OCI-M1 (cell line): Measurements from ENCODE around the gene RPL22.
"Not testable (repeated sequence)": the region's sequence is repeated elsewhere in the genome, so short reads cannot be mapped to it uniquely, and the experiment has no call there.

ENCODE experiments used
- DNase-seq: peaks from one replicate; lab custom pipeline; 2025; lab: John Stamatoyannopoulos, UW

The RPL22 gene

GRCh38 chr1:6233376-6233775 lies 34.0 kb upstream of the RPL22 start:
- DNase-seq, result no peak

GRCh38 chr1:6225651-6226050 lies 26.3 kb upstream of the RPL22 start:
- DNase-seq, result no peak

DNA sequence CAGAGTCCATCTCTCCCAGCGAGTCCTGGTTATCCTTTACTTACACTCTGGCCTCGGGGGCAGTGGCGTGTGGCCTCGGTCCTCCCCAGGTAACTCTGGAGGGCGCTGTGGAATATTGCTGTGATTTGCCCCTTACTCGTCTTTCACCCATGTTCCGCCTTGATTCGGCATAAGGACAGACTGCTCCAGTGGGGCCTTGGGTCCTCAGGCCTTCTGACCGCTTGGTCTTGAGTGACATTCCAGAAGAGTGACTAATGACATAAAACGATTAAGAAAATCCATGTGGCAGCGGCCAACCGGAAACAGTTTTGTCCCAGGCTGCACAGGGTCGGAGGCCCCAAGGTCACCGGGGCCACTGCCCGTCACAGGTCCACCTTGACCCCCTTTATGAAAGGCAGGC lies 25.3 kb upstream of the RPL22 start:
- DNase-seq, result no peak

DNA sequence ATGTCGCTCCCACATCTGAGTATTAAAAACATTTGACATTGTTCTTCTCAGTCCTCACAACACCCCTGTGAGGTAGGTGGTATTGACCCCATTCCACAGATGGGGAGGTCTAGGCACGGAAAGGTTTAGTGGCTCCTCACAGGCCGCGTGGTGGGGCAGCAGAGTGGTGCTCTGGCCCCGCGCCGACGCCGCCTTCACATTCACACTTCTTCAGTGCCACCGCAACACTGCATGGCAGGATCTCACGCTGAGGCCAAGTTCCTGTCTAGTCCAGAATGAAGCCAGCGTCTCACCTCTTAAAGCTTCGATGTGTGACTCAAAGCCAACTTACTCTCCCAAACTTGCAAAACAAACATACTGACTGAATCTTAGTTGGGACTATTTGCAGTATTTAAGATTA lies 24.2 kb upstream of the RPL22 start:
- no peak for DNase-seq

DNA sequence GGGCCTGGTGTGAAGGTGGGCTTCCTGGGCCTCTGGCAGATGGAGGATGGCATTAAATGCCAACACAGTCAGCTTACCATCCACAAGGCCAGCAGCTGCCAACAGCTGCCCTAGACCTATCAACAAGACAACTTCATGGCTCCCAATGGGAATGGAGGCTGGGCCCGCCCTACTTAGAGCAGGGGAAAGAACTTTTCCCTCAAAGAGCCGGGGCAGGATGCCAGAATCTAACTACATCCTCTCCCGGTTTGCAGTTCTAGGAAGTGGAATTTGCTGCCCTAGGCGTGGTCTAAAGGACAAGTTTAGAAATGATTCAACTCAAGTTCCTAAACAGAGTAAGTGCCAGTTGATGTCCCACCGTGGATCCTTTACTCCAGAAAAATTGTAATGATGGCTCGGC lies 23.2 kb upstream of the RPL22 start:
- no peak for DNase-seq

- DNase-seq, result no peak
These were observed 21.9 kb upstream of the RPL22 start for GRCh38 chr1:6221210-6221784.

GRCh38 chr1:6220236-6220635 lies 20.8 kb upstream of the RPL22 start:
- no peak for DNase-seq

DNA sequence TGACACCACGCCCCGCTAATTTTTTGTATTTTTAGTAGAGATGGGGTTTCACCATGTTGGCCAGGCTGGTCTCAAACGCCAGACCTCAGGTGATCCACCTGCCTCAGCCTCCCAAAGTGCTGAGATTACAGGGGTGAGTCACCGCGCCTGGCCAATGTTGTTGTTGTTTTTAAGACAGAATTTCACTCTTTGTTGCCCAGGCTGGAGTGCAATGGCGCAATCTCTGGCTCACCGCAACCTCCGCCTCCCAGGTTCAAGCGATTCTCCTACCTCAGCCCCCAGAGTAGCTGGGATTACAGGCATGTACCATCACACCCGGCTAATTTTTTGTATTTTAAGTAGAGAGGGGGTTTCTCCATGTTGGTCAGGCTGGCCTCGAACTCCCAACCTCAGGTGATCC lies 20.2 kb upstream of the RPL22 start:
- DNase-seq, result not testable (repeated sequence)

GRCh38 chr1:6218375-6219164 lies 19.2 kb upstream of the RPL22 start:
- DNase-seq, result no peak

DNA sequence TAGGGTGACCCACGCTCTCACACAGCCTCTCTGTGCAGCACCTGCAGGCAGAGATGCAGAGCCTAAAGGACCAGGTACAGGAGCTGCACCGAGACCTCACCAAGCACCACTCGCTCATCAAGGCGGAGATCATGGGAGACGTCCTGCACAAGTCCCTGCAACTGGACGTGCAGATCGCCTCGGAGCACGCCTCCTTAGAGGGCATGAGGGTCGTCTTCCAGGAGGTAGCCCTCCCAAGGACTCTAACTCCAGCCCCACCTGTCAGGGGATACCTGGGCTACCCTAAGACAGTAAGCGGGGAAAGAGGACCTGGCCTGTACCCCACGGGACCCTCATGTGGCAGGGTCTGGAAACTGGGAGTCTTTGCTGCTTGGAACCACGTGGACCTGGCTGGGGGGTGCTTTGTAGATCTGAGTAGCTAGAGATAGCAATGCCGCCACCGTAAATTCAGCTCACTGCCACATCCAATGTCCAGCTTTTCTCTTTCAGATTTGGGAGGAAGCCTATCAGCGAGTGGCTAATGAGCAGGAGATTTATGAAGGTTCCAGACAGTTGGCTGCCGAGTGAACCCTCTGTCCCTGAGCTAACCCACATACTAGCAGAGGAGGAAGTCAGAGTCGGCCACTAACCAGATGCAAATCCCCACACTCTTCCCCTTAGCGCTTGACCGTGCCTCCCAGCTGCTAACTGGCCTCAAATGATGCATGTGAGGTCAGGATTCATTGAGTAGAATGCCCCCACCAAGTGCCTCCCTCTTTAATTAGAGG lies 13.0 kb upstream of the RPL22 start:
- no peak for DNase-seq

- DNase-seq, result no peak
These were observed 12.3 kb upstream of the RPL22 start for GRCh38 chr1:6211731-6212130.

DNA sequence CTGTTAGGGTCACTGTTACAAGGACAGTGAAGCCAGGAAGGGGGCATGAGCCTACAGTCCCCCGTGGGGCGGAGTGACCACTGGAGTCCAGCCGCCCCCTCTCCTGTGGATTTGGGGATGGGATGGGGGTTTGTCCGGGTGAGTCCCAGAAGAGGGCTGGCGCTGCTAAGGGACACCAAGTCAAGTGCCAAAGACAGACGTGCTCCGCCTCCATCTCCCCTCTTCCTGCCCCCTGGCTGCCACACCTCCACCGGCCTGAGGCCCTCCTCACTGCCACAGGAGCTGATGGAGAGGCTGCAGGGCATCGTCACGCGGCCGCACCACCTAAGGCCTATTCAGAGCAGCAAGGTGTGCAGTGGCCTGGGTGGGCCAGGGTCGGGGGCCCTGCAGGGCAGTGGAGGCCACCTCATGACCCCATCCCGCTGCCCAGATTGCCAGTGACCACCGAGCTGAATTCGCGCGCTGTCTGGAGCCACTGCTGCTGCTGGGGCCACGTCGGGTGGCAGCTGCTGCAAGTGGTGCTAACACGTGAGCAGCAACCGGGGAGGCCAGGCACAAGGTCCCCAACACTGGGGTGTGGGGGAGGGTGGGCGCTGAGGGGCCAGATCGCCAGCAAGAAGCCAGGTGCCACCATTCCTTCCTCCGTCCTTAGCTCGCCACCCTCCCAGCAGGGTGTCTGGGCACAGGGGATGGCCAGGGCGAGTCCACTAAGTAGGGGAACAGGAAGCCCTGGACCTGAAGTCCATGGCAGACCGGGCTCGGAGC lies 11.4 kb upstream of the RPL22 start:
- no peak for DNase-seq

DNA sequence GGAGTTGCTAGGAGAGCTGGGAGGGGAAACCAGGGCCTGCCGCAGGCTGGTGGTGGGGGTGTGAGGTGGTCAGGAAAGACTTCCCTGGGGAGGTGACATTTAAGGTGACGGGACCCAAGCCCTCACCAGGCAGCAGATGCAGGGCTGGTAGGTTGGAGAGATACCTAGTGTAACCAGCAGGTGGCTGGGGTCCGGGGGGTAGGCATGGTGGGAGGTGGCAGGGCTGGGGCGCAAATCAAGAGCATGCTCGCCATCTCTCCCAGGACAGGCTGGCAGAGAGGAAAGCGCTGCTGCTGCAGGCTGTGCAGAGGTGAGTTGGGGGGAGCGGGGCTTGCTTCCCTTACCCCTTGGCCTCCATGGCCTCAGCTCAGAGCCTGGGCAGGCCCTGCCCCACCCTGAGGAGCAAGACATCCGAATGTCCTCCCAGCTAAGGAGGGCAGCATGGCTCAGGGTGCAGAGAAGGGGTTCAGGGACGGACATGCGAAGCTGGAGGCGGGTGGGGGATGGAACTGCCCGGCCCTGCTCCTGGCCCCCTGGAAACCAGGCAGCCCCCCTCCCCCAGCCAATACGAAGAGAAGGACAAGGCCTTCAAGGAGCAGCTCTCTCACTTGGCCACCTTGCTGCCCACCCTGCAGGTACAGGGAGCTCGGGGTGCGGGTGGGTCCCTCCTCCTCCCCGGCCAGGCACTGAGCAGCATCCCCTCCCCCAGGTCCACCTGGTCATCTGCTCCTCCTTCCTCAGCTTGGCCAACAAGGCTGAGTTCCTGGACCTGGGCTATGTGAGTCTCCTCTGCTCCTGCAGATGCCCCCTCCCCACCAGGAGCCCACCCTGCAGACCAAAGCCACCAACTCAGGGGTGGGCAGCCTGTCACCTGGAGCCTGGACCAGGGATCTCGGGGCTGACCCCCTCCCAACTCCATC lies 10.5 kb upstream of the RPL22 start:
- peak; percentile 34 for DNase-seq

- peak; percentile 78 for DNase-seq
These were observed 9.6 kb upstream of the RPL22 start for GRCh38 chr1:6208723-6209660.

GRCh38 chr1:6207921-6208320 lies 8.5 kb upstream of the RPL22 start:
- no peak for DNase-seq

GRCh38 chr1:6207075-6207885 lies 7.9 kb upstream of the RPL22 start:
- DNase-seq, result no peak

DNA sequence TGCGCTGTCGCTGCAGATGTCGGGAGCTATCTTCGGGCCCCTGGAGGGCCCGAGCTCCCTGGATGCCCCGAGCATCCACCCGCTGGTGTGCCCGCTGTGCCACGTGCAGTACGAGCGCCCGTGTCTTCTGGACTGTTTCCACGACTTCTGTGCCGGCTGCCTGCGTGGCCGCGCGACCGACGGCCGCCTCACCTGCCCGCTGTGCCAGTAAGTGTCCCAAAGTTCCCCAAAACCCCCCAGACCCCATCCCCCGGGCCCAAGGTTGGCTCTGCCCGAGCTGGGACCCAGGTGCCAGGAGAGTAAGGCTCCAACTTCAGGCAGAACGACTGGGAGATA lies 7.1 kb upstream of the RPL22 start:
- DNase-seq, result no peak

GRCh38 chr1:6205849-6206519 lies 6.6 kb upstream of the RPL22 start, which contains the start of gene RNF207:
RNF207 (plus strand) TSS chr1:6206119; CDS start chr1:6206536, 417 bp downstream.
- peak; percentile 26 for DNase-seq

GRCh38 chr1:6202256-6202655 lies 2.9 kb upstream of the RPL22 start:
- no peak for DNase-seq
